ENCODE results near the gene SNX21.
"Not testable (repeated sequence)": the region's sequence is repeated elsewhere in the genome, so short reads cannot be mapped to it uniquely, and the experiment has no call there.

SNX21 gene, protein sequence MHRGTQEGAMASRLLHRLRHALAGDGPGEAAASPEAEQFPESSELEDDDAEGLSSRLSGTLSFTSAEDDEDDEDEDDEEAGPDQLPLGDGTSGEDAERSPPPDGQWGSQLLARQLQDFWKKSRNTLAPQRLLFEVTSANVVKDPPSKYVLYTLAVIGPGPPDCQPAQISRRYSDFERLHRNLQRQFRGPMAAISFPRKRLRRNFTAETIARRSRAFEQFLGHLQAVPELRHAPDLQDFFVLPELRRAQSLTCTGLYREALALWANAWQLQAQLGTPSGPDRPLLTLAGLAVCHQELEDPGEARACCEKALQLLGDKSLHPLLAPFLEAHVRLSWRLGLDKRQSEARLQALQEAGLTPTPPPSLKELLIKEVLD

DNA sequence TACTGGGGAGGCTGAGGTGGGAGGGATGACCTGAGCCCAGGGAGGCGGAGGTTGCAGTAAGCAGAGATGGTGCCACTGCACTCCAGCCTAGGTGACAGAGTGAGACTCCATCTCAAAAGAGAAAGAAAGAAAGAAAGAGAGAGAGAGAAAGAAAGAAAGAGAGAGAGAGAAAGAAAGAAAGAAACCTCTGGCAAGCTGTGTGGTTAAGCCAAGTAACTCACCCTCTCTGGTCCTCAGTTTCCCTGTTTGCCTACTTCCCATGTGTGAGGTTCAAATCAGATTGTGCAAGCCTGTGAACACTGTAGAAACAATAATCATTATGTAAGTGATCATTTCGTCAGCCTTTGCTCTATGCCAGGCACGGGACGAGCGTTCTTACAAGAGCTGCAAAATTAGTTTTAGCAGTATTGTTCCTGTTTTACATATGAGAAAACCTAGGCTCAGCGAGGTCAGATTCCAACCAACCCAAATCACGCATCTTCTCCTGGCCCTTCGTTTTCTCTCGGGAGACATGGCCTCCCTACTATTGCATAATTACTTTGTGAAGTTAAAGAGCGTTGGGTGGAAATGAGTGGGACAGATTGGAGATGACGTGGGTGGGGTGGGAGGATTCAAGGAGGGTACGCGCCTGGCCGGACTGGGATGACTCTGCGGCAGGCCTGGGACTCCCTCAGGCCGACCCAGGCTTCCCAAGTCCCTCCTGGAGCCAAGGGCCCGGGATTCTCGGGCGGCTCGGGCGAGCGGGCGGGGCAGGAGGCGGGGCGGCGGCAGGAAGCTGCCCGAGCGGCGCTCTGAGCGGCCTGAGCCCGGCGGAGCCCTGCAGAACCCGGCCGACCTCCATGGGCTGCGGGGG is at the start of gene SNX21:
Gene SNX21, plus strand, starts transcription at position 770 of the 853 bp plus-strand sequence. CDS start 121 bp downstream, outside the sequence.
- peak; percentile 40 for DNase-seq (ENCODE audit: low spot score)

DNA sequence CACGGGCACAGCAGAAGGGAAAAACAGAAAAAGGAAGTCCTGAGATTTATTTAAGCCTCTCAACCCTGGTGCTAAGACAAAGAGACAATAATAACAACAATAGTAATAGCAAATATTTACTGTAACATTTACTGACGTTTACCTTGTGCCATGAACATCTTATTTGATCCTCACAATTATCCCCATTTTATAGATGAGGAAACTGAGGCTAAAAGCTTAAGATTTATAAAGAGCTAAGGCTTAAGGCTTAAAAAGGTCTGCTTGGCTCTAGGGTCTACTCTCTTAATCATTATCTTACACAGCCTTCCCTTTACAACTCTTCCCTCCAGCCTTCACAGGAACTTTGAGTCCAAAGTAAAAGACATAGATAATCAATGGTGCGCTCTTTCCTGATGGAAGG is 45.2 kb upstream of the SNX21 start:
- no peak for DNase-seq (ENCODE audit: low spot score)

DNA sequence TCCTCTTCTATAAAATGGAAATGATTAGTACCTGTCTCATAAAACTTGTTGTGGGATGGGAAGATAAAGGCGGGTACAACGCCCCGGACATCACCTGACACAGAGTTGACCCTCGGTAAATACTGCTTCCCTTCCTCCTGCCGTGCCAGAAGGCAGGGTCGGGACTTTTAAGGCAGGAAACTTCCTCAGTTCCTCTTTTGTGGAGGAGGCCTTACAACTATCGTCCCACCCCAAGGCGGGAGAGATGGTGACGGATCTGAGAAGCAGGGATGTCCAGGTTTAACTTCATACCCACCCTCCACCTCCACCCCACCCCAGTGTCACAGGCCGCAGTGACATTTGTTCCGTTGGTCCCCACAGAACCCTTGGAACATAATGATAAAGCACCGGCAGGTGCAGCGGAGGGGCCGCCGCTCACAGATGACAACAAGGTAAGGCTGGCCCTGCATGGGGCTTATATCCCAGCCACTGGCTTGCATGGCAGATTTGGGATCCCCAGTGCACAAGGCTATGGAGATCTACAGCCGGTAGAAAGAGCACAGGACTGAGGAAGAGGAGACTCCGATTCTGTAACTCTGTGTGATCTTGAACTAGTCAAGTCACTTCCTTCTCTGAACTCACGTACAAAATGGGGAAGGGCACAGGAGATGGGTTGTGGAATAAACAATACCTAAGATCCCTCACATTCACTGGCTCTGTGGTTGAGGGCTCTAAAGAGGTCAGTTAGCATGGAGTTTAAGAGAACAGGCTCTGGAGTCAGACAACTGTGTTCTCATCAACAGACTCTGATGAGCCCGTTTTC is 41.1 kb upstream of the SNX21 start:
- peak; percentile 23 for DNase-seq (ENCODE audit: low spot score)

DNA sequence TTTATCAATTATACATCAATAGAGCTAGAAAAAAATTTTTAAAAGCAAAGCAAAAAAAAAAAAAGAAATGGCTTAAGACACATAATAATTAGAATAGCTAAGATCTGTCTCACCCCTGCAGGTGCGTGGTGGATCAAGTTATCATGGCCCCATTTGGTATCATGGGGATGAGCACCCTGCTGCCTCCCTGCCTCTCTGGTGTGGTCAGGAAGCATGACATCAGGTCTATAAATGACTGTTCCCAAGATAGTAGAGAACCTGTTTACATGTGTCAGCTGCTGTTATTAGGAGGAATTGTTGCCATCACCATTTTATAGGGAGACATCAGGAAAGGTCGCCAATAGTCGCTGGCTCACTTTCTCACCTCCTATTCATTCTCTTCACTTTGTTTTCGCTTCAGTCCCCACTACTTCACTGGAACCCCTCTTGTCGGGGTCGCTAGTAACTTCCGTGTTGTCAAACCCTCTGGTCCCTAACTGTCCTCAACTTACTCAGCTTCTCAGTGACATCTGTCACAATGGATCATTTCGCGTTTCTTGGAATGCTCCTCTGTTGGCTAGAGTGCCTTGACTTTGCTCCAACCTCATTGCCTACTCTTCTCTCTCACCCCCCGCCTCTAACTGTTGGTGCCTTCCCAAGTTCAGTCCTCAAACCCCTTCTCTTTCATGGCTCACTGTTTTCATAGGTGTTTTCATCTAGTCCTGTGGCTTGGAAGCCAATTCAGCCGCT is 37.1 kb upstream of the SNX21 start:
- DNase-seq (ENCODE audit: low spot score), result no peak

DNA sequence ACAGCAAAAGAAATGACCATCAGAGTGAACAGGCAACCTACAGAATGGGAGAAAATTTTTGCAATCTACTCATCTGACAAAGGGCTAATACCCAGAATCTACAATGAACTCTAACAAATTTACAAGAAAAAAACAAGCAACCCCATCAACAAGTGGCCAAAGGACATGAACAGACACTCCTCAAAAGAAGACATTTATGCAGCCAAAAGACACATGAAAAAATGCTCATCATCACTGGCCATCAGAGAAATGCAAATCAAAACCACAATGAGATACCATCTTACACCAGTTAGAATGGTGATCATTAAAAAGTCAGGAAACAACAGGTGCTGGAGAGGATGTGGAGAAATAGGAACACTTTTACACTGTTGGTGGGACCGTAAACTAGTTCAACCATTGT is 36.1 kb upstream of the SNX21 start:
- not testable (repeated sequence) for DNase-seq (ENCODE audit: low spot score)

DNA sequence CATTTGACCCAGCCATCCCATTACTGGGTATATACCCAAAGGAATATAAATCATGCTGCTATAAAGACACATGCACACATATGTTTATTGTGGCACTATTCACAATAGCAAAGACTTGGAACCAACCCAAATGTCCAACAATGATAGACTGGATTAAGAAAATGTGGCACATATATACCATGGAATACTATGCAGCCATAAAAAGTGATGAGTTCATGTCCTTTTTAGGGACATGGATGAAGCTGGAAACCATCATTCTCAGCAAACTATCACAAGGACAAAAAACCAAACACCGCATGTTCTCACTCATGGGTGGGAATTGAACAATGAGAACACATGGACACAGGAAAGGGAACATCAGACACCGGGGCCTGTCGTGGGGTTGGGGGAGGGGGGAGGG is 35.6 kb upstream of the SNX21 start:
- not testable (repeated sequence) for DNase-seq (ENCODE audit: low spot score)

DNA sequence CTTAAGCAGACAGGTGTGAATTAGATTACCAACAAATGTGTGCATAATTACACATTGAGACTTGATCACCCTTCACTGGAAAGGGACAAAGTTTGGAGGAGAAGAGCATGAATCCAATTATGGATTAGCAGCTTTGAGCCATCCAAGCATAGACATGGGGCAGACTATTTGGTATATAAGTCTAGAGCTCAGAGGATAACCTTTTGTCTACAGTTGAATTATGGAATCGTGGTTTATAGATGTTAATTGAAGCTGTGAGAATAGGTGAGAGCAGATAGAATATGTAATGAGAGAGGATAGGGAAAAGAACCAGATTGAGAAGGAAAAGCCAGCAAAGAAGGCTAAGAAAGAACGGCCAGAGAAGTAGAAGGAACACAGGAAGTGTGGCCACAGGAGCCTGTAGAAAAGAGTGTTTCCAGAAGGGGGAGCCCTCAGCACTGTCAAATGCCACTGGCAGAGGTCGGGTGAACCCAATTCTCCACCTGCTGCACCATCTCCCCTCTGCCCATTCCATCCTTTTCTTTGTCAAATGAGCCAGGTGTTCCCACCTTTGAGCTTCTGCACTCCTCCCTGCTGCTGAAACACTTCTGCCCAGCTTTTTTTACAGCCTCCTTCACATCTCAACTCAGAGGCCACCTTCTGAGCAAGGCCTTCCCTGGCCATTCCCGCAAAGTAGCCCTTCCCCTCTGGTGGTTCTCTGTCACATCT is 34.5 kb upstream of the SNX21 start:
- peak; percentile 39 for DNase-seq (ENCODE audit: low spot score)

DNA sequence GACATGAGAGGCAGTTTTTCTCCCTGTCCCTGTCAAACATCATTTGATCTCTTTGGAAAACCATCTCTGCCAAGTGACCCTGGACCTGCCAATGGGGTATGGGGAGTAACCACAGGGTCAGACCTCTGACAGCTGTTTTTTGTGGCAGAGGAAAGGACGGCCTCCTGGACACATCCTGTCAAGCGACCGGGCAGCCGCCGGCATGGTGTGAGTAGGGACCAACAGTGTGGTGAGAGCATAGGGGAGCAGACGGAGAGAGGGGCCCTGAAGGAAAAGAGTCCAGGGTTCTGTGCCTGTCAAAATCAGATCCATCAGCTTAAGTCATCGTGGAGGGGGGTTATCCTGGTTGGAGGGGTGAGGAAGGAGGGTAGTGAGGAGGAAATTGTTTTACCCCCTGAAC is 31.7 kb upstream of the SNX21 start:
- DNase-seq (ENCODE audit: low spot score), result no peak

DNA sequence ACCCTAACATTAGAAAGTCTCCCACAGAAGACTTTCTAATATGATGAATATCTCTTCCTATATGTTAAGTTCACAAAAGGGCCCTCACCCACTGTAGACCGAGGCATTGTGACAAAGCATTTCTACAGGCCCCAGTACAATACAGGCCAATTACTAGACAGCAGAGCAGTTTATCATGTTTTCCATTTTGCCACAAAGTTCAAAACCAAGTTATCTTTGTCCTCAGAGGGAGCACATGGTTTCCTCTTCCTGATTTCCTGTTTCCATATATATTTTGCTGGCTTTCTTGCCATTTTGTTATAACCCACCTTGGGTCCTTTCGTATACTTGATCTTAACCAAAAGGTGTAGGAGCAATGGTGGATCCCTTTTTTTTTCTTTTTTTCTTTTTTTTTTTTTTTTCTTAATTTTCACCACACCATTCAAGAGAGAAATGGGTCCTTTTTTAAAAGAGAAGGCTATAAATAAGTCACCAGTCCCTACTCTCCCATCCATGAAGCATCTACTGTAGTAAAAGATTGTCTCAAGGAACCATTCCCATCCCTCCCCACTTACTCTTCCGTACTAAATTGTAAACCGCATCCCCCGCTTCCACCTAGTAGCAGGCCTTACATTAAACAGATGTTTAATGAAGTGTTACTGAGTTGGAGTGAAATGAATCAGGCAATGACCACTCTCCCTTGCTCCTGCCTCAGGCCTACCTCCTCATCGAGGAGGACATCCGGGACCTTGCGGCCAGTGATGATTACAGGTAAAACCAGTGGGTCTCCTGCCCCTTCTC is 23.2 kb upstream of the SNX21 start:
- DNase-seq (ENCODE audit: low spot score), result no peak

DNA sequence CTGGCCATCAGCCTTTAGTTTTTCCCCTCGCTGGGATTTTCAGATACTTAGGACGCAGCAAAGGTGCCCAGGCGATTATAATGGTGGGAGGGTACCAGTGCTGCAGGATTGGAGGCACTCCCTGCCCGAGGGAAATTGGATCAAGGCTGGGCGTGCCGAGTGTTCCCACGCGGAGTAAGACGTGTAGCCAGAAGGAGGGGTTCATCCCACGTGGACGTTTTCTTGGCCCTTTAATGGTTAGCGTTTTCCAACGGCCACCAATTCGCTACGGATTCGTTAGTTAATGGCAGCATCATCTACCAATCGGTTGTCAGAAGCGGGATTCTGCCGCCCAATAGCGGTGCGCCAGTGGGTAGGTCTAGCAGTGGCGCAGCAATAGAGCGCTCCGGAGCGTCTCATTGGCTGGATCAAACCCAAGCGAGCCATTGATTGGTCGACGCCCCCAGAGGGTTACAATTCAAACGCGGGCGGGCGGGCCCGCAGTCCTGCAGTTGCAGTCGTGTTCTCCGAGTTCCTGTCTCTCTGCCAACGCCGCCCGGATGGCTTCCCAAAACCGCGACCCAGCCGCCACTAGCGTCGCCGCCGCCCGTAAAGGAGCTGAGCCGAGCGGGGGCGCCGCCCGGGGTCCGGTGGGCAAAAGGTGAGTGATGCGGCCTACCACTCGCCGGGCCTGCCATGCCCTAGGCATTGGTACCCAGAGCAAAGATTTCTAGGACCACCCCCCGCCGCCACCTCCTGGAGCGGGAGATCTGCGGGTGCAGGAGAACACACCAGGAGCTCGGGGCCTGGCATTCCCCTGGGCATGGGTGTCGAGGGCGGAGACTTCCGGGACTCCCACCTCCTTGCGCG is 21.2 kb upstream of the SNX21 start, which contains the start of gene UBE2C:
Gene UBE2C, plus strand, starts transcription at position 488 of the 849 bp plus-strand sequence. Its CDS starts 52 bp downstream, at position 540.
- DNase-seq (ENCODE audit: low spot score), result peak; percentile 99

DNA sequence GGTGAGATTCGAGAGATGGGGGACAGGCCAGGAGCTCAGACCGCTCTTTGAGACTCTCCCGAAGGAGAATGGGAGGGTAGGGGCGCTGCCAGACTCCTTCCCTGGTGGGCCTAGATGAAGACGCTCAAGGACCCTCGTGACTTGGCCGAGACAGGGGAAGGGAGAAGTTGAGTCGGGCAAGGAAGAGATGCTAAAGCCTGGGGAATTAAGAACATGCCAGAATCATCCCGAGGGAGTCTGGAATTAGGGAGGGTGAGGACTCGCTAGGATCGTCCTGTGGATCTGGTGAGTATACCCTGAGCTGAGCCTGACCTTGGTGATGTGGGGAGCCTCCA is 20.6 kb upstream of the SNX21 start:
- DNase-seq (ENCODE audit: low spot score), result no peak

DNA sequence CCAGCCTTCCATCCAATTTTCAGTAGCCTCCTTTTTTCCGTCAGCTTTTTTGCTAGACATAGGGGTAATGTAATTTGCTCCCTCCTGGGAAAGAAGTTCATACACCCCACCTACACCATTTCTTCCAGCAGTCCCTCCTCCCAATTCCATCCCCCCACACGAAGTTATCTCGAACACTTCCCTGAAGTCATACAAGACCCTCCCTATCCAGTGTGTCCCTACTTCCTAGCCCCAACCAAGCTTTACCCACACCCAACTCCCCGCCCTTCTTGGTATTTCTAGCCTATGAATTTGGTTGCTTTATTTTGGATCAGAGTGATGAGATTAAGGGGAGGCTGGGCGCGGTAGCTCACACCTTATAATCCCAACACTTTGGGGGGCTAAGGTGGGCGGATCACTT is 20.1 kb upstream of the SNX21 start:
- no peak for DNase-seq (ENCODE audit: low spot score)

DNA sequence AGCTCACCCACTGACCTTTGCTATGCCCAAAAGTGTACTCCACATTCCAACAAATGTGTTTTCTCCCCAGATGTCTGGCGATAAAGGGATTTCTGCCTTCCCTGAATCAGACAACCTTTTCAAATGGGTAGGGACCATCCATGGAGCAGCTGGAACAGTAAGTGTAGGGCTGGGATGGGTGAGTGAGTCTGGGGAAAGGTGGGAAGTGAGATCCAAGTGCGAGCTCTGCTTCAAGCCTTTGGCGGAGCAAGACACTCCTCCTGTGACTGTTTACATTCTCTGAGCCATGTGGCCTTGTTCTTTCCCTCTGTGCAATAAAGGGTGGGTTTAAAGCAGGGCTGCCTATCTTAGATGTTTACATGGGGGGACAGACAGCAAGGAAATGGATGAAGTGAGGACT is 19.3 kb upstream of the SNX21 start:
- no peak for DNase-seq (ENCODE audit: low spot score)

DNA sequence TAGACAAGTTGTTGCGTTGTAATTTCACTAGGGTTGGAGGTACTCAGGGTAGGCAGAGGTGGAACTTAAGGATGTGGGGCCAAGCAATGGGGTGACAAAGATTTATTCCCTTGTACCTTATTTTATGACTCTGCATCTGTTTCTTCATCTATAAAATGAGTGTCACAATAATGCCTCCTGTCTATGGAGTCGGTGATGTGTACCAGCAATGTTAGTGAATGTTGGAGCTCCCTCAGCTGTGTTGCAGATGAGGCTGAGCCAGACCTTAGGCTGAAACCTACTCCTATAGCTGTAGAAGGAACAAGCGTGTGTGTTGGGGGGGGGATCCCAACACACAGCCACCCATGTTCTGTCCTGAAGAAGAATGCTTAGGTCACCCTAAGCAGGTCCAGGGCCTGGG is 16.6 kb upstream of the SNX21 start:
- DNase-seq (ENCODE audit: low spot score), result no peak

DNA sequence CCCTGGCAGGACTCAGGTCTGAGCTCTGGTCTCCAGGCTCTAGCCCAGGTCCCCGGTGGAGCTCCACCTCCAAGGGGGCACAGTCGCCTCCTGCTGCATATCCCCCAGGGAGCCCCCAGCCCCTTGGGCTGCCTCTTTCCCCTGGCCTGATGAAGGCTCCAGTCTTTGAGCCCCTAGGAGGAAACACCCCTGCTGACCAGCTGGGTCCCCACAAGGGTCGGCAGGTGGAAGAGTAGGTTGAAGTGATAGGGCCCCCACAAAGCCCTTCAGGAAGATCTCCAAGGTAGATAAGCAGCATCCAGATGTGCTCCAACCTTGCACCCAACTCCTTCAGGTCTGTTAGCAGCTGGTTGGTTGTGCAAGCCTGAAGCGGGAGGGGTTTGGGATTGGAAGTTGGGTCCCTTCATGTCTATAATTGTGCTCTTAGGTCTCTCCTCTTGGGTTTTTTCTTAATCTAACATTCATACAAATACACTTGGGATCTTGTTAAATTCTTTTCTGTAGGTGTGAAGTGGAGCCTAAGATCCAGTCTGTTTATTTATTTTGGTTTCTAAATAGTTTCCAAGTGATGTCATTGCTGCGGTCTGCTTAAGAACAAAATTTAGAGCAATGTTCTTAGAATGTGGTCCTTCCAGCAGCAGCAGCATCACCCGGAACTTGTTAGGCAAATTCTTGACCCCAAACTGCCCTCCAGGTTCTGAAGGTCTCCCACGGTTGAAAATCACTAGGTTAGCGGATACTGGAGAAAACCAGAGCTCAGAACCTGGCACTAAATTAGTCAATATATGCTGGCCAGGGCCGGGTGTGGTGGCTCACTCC is 16.0 kb upstream of the SNX21 start:
- no peak for DNase-seq (ENCODE audit: low spot score)

DNA sequence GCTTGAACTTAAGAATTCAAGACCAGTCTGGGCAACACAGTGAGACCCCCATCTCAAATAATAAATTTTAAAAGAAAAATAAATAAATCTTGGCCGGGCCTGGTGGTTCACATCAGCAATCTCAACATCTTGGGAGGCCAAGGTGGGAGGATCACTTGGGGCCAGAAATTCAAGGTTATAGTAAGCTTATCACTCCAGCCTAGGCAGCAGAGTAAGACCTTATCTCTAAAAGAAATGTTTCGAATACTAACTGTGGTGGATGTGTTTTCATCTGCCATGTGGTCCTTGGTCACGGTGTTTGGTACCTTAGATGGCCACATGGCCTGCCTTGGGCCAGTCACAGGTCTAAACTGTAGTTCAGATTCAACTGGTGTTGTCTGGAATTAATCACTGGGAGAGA is 15.4 kb upstream of the SNX21 start:
- DNase-seq (ENCODE audit: low spot score), result no peak

DNA sequence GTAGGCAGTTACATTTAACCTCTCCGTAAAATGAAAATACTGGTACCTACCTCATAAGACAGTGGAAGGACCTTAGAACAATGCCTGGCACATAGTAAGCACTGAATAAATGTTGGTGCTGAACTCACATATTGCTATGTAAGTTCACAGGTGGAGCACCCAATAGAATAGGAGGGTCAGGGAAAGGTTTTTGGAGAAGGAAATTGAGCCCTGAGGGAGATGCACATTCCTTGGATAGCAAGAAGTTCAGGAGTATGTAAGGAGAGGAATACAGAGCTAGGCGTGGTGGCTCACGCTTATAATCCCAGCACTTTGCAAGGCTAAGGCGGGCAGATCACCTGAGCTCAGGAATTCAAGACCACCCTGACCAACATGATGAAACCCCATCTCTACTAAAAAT is 14.1 kb upstream of the SNX21 start:
- DNase-seq (ENCODE audit: low spot score), result no peak

DNA sequence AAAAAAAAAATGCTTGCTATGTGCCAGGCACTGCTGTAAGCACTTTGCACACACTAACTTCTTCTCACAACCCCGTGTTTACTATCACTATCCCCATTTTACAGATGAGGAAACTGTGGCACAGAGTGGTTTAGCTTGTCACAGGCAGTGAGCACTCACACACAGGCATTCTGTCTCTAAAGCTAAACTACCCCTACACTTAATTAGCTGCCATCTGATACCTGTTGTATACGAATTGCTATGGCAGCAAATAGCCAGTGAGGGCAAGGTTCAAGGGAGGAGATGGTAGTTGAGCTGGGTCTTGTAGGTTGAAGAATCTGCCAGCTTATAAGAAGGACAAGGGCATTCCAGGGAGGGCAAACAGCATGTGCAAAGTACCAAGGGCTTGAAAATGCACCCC is 11.7 kb upstream of the SNX21 start:
- DNase-seq (ENCODE audit: low spot score), result no peak

Measured in pons (tissue), 1 donor.